Upper lobe of left lung (tissue), 4 donors: ENCODE data around the gene ZC3H4.

Experiments used
- CTCF ChIP-seq, 6 experiments: fragments of 450-650 bp in 4 of 6; fragments of 200-600 bp in 2 of 6; sonication (generic) in 2 of 6; IDR thresholded peaks; one replicate each; pipeline ENCODE4 v1.5.1; 2016 to 2019; ENCODE audit warnings: antibody characterized with exemption in 6 of 6
- EP300 ChIP-seq, 4 donors: sonication (generic); formaldehyde crosslinking; IDR thresholded peaks; one replicate each; pipeline ENCODE4 v1.5.1; 2017; ENCODE audit warnings: antibody characterized with exemption in 4 of 4, control low read depth in 2 of 4
- POLR2A ChIP-seq, 4 donors: fragments of 450-650 bp; IDR thresholded peaks; one replicate each; pipeline ENCODE4 v1.5.1; 2016 to 2017; ENCODE audit warnings: antibody characterized with exemption in 4 of 4, mild to moderate bottlenecking in 2 of 4
- POLR2AphosphoS5 ChIP-seq, 2 donors: sonication (generic); formaldehyde crosslinking; IDR thresholded peaks; one replicate each; pipeline ENCODE4 v1.5.1; 2017; ENCODE audit warnings: antibody characterized with exemption in 2 of 2

DNA sequence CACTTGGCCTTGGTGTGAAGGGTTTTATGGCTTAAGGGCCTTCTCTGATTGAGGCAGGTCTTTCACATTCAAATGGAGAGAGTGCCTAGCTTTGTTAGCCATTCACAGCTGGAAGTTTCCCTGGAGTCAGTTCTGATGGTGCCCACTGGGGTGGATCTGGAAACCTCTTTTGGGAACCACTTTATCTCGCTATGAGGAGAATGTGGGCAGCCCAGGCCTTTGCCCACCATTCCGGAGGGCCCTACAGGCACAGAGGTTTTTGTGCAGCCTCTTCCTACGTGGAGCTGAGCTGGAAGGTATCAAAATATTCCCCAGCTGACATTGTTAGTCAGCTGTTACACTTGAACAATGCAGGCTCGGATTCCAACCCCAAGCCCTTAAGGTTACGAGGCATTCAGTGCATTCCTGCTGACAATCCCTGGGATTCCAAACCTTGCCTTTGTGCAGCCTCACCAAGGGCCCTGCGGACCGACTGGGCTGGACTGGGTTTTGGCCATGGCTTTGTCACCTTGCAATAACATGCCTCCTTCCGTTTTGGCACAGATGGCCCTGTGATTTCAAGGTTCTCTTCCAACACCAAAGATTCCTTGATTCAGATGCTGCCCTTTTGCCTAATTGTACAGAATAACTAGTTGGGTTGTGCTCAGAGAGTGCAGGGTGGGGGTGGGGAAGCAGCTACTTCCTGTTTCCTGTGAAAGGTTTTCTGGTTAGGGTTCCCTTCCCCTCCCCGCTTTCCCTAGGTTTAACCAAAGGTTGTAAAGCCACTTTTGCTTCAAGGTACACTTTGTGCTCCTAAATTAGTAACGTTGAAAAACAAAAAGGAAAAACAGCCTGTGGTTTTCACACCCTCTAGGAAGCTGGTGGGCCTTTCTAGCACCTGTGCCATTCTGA is 44.1 kb upstream of the ZC3H4 start:
- peak in 1 of 6 experiments; percentile 21 for TF ChIP-seq CTCF (IDR thresholded peaks at IDR 0.05)
- TF ChIP-seq POLR2A (IDR thresholded peaks at IDR 0.05): no peak
- peak in 1 of 4 donors; percentile 10 for TF ChIP-seq EP300 (IDR thresholded peaks at IDR 0.05)
- peak; percentile 34 to 40 for TF ChIP-seq POLR2AphosphoS5 (IDR thresholded peaks at IDR 0.05)
